ENCODE data around the gene TH.

TH gene

GRCh38 chr11:2123628-2123960 lies 48.0 kb downstream of the TH start:
- no peaks in the 10 kb centered on the region for H3K79me2 ChIP-seq (ENCODE audit: insufficient read depth, low read length)
- H3K9ac ChIP-seq (ENCODE audit: low read length): no peak overlapping the region
- TF ChIP-seq, protein P1, sequence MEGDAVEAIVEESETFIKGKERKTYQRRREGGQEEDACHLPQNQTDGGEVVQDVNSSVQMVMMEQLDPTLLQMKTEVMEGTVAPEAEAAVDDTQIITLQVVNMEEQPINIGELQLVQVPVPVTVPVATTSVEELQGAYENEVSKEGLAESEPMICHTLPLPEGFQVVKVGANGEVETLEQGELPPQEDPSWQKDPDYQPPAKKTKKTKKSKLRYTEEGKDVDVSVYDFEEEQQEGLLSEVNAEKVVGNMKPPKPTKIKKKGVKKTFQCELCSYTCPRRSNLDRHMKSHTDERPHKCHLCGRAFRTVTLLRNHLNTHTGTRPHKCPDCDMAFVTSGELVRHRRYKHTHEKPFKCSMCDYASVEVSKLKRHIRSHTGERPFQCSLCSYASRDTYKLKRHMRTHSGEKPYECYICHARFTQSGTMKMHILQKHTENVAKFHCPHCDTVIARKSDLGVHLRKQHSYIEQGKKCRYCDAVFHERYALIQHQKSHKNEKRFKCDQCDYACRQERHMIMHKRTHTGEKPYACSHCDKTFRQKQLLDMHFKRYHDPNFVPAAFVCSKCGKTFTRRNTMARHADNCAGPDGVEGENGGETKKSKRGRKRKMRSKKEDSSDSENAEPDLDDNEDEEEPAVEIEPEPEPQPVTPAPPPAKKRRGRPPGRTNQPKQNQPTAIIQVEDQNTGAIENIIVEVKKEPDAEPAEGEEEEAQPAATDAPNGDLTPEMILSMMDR (IDR thresholded peaks at IDR 0.05; ENCODE audit: low read length): no peak
- no peak for TF ChIP-seq EZH2 (IDR thresholded peaks at IDR 0.05; ENCODE audit: borderline replicate concordance, low read length)

GRCh38 chr11:2122907-2123627 lies 48.5 kb downstream of the TH start:
- Histone ChIP-seq H3K4me2 (ENCODE audit: low read length) (no peak overlapping the region), H3K4me3 (ENCODE audit: low read depth, low read length, poor library complexity, severe bottlenecking) (no peak overlapping the region), H3F3A (ENCODE audit: insufficient read depth, low read length) (no peaks in the 10 kb centered on the region), H3K9ac (ENCODE audit: low read length) (no peak overlapping the region), H3K4me1 (ENCODE audit: insufficient read depth, low read length, severe bottlenecking) (no peaks in the 10 kb centered on the region), H3K79me2 (ENCODE audit: insufficient read depth, low read length) (no peaks in the 10 kb centered on the region), H3K27me3 (ENCODE audit: insufficient read depth, low read length) (no peaks in the 10 kb centered on the region), H3K36me3 (ENCODE audit: insufficient read depth, low read length) (no peaks in the 10 kb centered on the region), H3K9me3 (ENCODE audit: low read length) (no peaks in the 10 kb centered on the region), H3K27ac (ENCODE audit: low read depth, low read length, poor library complexity, severe bottlenecking) (no peak overlapping the region), H3K9me2 (ENCODE audit: low read depth, low read length) (no peaks in the 10 kb centered on the region), H4K20me1 (ENCODE audit: insufficient read depth, low read length) (no peaks in the 10 kb centered on the region), H2AFZ (ENCODE audit: low read length) (no peak overlapping the region)
- TF ChIP-seq, protein P1 (IDR thresholded peaks at IDR 0.05; ENCODE audit: low read length): peak; percentile 26
- TF ChIP-seq EZH2 (IDR thresholded peaks at IDR 0.05; ENCODE audit: borderline replicate concordance, low read length): no peak

More at GRCh38 chr11:2123628-2123960, 48.0 kb downstream of the TH start:
- Histone ChIP-seq H3K4me3 (ENCODE audit: low read depth, low read length, poor library complexity, severe bottlenecking) (no peak overlapping the region), H4K20me1 (ENCODE audit: insufficient read depth, low read length) (no peaks in the 10 kb centered on the region), H3F3A (ENCODE audit: insufficient read depth, low read length) (no peaks in the 10 kb centered on the region), H3K27ac (ENCODE audit: low read depth, low read length, poor library complexity, severe bottlenecking) (no peak overlapping the region), H3K36me3 (ENCODE audit: insufficient read depth, low read length) (no peaks in the 10 kb centered on the region), H3K27me3 (ENCODE audit: insufficient read depth, low read length) (no peaks in the 10 kb centered on the region), H3K9me3 (ENCODE audit: low read length) (no peaks in the 10 kb centered on the region), H3K4me1 (ENCODE audit: insufficient read depth, low read length, severe bottlenecking) (no peaks in the 10 kb centered on the region), H2AFZ (ENCODE audit: low read length) (no peak overlapping the region), H3K4me2 (ENCODE audit: low read length) (no peak overlapping the region), H3K9me2 (ENCODE audit: low read depth, low read length) (no peaks in the 10 kb centered on the region)

- Histone ChIP-seq H3K36me3 (ENCODE audit: insufficient read depth, low read length) (no peaks in the 10 kb centered on the region), H3K9me2 (ENCODE audit: low read depth, low read length) (no peaks in the 10 kb centered on the region), H3K9me3 (ENCODE audit: low read length) (no peaks in the 10 kb centered on the region), H4K20me1 (ENCODE audit: insufficient read depth, low read length) (no peaks in the 10 kb centered on the region), H3K79me2 (ENCODE audit: insufficient read depth, low read length) (no peaks in the 10 kb centered on the region), H3K27me3 (ENCODE audit: insufficient read depth, low read length) (no peaks in the 10 kb centered on the region), H3K4me2 (ENCODE audit: low read length) (no peak overlapping the region), H3K4me1 (ENCODE audit: insufficient read depth, low read length, severe bottlenecking) (no peaks in the 10 kb centered on the region), H3K4me3 (ENCODE audit: low read depth, low read length, poor library complexity, severe bottlenecking) (no peak overlapping the region), H2AFZ (ENCODE audit: low read length) (no peak overlapping the region), H3F3A (ENCODE audit: insufficient read depth, low read length) (no peaks in the 10 kb centered on the region), H3K9ac (ENCODE audit: low read length) (no peak overlapping the region), H3K27ac (ENCODE audit: low read depth, low read length, poor library complexity, severe bottlenecking) (no peak overlapping the region)
- TF ChIP-seq EZH2 (IDR thresholded peaks at IDR 0.05; ENCODE audit: borderline replicate concordance, low read length): no peak
- TF ChIP-seq, protein P1 (IDR thresholded peaks at IDR 0.05; ENCODE audit: low read length): no peak
Measured at GRCh38 chr11:2122222-2122906, 49.3 kb downstream of the TH start.
